Central memory CD8-positive, alpha-beta T cell (primary cell): ENCODE data around the gene LEPROT.
"Not testable (repeated sequence)": the region's sequence is repeated elsewhere in the genome, so short reads cannot be mapped to it uniquely, and the experiment has no call there.

Experiments used
- ATAC-seq: fragments of 150-1000 bp; cut with Tn5 transposase; replicated peaks from 2 replicates; pipeline ENCODE4 v1.10.0; 2022; ENCODE audit warnings: mild to moderate bottlenecking, moderate FRiP score, moderate number of reproducible peaks; ENCODE audit not compliant: poor library complexity, severe bottlenecking; ENCODE audit errors: extremely low read depth
- DNase-seq, 2 donors: peaks; one replicate each; pipeline ENCODE4 v3.0.0; 2021; ENCODE audit warnings: low spot score in 2 of 2
- H3K27ac Mint-ChIP-seq: one replicate; pipeline ENCODE4 v1.8.0; 2022; ENCODE audit warnings: low read depth, mild to moderate bottlenecking, moderate library complexity, mixed read lengths
- H3K27me3 Mint-ChIP-seq: one replicate; pipeline ENCODE4 v1.8.0; 2022; ENCODE audit warnings: mixed read lengths
- H3K36me3 Mint-ChIP-seq: one replicate; pipeline ENCODE4 v1.8.0; 2022; ENCODE audit warnings: mild to moderate bottlenecking, moderate library complexity, mixed read lengths; ENCODE audit not compliant: insufficient read depth
- H3K4me1 Mint-ChIP-seq: one replicate; pipeline ENCODE4 v1.8.0; 2022; ENCODE audit warnings: mixed read lengths
- H3K4me3 Mint-ChIP-seq: one replicate; pipeline ENCODE4 v1.8.0; 2022; ENCODE audit warnings: mild to moderate bottlenecking, moderate library complexity, mixed read lengths
- H3K9me3 Mint-ChIP-seq: one replicate; pipeline ENCODE4 v1.8.0; 2022; ENCODE audit warnings: mixed read lengths

The LEPROT gene

DNA sequence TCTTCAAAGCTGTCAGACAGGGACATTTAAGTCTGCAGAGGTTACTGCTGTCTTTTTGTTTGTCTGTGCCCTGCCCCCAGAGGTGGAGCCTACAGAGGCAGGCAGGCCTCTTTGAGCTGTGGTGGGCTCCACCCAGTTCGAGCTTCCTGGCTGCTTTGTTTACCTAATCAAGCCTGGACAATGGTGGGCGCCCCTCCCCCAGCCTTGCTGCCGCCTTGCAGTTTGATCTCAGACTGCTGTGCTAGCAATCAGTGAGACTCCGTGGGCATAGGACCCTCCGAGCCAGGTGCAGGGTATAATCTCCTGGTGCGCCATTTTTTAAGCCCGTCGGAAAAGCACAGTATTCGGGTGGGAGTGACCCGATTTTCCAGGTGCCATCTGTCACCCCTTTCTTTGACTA lies 35.2 kb downstream of the LEPROT start:
- not testable (repeated sequence) for H3K27me3 Mint-ChIP-seq, H3K9me3 Mint-ChIP-seq, H3K4me3 Mint-ChIP-seq, H3K36me3 Mint-ChIP-seq, DNase-seq, H3K27ac Mint-ChIP-seq, ATAC-seq
- H3K4me1 Mint-ChIP-seq: peaks cover 14% of the 10 kb centered on the region

DNA sequence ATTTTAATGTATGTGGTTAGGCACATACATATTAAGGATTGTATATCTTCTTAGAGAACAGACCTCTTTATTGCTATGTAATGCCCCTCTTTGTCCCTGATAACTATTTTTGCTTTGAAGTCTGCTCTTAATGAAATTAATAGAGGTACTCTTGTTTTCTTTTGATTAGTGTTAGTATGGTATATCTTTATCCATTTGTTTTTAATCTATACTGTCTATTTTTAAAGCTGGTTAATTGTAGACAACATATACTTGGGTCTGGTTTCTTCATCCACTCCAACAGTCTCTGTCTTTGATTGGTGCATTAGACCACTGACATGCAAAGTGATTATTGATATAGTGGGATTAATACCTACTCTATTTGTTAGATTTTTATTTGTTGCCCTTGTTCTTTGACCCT lies 36.0 kb downstream of the LEPROT start:
- Mint-ChIP-seq H3K4me1 (peaks cover 14% of the 10 kb centered on the region), H3K4me3 (no peak overlapping the region), H3K9me3 (peaks cover 8% of the 10 kb centered on the region), H3K27me3 (no peaks in the 10 kb centered on the region), H3K36me3 (no peaks in the 10 kb centered on the region), H3K27ac (no peak overlapping the region)
- DNase-seq (no peak), ATAC-seq (no peak)

DNA sequence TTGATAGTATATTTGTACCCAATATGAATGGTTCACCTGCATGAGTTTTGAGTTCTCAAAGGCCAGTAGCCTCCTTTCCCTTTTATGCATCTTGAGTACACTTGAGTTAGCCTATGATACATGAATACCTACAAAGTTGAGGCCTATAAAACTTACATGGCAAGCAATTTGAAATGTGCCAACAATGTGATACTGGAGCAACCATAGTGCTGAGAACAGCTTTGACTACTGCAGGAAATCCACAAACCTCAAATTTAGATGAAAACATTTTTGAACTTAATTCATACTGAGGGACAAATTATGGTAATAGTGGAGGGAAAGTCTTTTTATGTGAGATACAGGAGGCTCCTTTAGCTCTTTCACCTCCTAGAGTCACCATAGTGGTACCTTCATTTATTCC lies 37.4 kb downstream of the LEPROT start:
- no peak overlapping the region for H3K4me3 Mint-ChIP-seq
- H3K27me3 Mint-ChIP-seq: no peaks in the 10 kb centered on the region
- H3K36me3 Mint-ChIP-seq: no peaks in the 10 kb centered on the region
- no peak overlapping the region for H3K27ac Mint-ChIP-seq
- ATAC-seq (no peak), DNase-seq (no peak)
- H3K4me1 Mint-ChIP-seq: peaks cover 14% of the 10 kb centered on the region
- peaks cover 8% of the 10 kb centered on the region for H3K9me3 Mint-ChIP-seq

DNA sequence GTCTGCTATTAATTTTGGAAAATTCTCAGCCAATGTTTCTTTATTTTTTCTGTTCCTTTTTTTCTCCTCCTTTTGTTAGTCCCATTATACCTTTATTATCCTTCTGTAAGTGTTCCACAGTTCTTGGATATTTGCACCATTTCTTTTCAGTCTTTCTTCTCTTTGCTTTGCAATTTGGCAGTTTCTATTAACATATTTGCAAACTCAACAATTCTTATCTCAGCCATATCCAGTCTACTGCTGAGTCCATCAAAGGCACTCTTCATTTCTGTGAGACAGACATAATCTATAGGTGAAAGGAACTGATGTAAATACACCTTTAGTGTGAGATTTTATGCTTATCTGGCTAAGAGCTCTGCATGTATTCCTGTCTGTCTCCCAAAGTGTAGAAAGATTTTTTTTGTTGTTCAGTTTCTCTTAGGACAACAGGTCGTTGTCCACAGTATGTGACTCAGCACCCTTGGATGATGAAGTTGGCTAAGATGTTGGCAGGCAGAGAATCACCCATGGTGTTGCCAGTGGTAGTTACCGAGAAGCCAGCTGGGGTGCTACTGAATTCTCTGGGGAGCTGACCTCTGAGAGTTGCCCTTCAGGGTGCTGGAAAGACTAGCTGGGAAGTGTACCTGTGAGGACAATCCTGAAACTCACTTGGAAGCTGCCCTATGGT lies 38.4 kb downstream of the LEPROT start:
- peaks cover 8% of the 10 kb centered on the region for H3K9me3 Mint-ChIP-seq
- H3K36me3 Mint-ChIP-seq: no peaks in the 10 kb centered on the region
- DNase-seq: no peak

DNA sequence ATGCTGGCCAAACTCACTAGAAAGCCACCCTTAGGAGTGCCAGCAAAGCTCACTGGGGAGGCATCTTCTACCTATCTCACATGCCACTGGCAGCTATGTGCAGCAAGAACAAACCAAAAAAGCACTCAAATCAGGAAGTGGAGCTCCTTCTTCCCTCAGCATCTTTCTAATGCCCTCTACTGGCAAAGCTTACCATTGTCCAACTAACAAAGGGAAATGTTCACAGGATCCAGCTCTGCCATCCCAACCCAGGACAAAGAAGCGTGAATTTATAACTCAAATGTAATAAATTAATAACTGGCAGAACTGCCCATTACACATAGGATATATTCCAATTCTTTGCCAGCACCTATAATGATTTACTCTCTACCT lies 38.9 kb downstream of the LEPROT start:
- Mint-ChIP-seq H3K27ac (no peak overlapping the region), H3K36me3 (no peaks in the 10 kb centered on the region), H3K9me3 (peaks cover 8% of the 10 kb centered on the region), H3K4me1 (peaks cover 14% of the 10 kb centered on the region), H3K27me3 (peaks cover 1% of the 10 kb centered on the region), H3K4me3 (no peak overlapping the region)
- DNase-seq (no peak), ATAC-seq (no peak)

More for the DNA sequence above, 38.4 kb downstream of the LEPROT start:
- ATAC-seq: no peak
- peaks cover 14% of the 10 kb centered on the region for H3K4me1 Mint-ChIP-seq
- no peaks in the 10 kb centered on the region for H3K27me3 Mint-ChIP-seq
- H3K27ac Mint-ChIP-seq: no peak overlapping the region
- no peak overlapping the region for H3K4me3 Mint-ChIP-seq

DNA sequence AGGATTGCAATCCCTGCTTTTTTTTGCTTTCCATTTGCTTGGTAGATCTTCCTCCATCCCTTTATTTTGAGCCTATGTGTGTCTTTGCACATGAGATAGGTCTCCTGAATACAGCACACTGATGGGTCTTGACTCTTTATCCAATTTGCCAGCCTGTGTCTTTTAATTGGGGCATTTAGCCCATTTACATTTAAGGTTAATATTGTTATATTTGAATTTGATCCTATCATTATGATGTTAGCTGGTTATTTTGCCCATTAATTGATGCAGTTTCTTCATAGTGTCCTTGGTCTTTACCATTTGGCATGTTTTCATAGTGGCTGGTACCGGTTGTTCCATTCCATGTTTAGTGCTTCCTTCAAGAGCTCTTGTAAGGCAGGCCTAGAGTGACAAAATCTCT lies 45.4 kb downstream of the LEPROT start:
- DNase-seq, ATAC-seq, H3K4me3 Mint-ChIP-seq, H3K4me1 Mint-ChIP-seq, H3K9me3 Mint-ChIP-seq, H3K27ac Mint-ChIP-seq, H3K36me3 Mint-ChIP-seq: not testable (repeated sequence)
- peaks cover 11% of the 10 kb centered on the region for H3K27me3 Mint-ChIP-seq

DNA sequence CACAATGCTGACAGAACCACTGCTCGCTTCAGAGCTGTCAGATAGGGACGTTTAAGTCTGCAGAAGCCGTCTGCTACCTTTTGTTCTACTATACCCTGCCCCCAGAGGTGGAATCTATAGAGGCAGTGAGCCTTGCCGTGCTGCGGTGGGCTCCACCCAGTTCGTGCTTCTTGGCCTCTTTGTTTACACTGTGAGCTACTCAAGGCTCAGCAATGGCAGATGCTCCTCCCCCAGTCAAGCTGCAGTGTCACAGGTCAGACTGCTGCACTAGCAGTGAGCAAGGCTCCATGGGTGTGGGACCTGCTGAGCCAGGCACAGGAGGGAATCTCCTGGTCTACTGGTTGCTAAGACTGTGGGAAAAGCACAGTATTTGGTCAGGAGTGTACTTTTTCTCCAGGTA lies 47.1 kb downstream of the LEPROT start:
- H3K27ac Mint-ChIP-seq: no peak overlapping the region
- H3K4me1 Mint-ChIP-seq: no peaks in the 10 kb centered on the region
- no peak overlapping the region for H3K4me3 Mint-ChIP-seq
- ATAC-seq (no peak), DNase-seq (no peak)
- H3K9me3 Mint-ChIP-seq: peaks cover 6% of the 10 kb centered on the region
- peaks cover 1% of the 10 kb centered on the region for H3K36me3 Mint-ChIP-seq
- peaks cover 11% of the 10 kb centered on the region for H3K27me3 Mint-ChIP-seq

DNA sequence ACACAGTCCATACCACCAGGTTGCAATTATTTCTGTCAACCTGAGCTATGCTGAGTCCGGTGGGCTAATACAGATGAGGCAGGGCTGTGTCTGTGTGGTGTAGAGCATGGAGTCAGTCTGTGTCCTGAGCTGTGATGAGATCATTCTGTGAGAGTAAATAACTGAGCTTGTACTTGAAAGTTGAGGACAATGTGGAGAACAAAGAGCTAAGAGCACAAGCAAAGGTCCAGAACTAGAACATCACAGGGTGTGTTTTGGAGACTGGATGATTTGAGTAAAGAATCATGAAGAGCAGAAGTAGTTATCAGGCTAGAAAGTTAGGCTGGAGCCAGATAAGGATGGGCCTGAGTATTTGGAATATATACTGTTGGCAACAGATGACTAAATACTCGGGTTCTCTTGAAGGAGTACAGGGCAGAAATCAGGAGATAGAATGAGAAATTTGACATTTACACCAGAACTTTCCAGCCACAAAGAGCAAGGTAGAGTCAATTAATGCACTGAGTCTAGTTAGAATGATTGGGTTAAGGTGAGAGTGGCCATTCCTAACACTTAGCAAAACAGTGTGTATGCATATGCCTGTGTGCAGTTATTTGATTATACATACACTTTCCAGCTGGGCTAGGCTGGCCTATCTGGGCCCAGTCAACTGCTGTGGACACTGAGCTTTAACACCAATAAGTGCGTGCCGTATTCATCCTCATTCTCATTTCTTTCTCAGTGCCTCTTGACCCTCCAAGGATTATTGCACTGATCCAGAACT lies 48.8 kb downstream of the LEPROT start:
- H3K27me3 Mint-ChIP-seq: peaks cover 15% of the 10 kb centered on the region
- ATAC-seq: no peak
- H3K27ac Mint-ChIP-seq: no peak overlapping the region
- H3K4me1 Mint-ChIP-seq: no peaks in the 10 kb centered on the region
- no peak overlapping the region for H3K4me3 Mint-ChIP-seq
- peaks cover 6% of the 10 kb centered on the region for H3K9me3 Mint-ChIP-seq
- peaks cover 1% of the 10 kb centered on the region for H3K36me3 Mint-ChIP-seq
- DNase-seq: no peak

DNA sequence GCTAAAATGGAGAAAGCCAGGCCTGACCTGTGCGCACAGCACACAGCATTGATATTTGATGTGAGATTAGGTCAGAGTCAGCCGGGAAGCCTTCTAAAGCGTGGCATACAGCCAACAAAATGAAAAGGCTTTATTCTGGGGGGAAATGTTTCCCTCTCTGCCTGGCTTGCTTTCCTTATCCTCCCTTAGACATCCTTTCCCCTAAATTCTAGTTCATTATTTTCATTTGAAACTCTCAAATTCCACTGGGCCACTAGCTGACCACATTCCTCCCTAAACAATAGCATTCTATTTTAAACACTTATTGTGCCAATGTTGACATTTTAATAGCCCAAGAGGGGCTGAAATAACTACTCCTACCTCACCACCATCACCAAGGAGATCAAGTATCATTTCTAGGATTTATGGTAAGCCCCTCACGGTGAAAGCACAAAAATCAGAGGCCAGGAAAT lies 49.4 kb downstream of the LEPROT start:
- no peak for DNase-seq
- H3K36me3 Mint-ChIP-seq: peaks cover 1% of the 10 kb centered on the region
- no peak overlapping the region for H3K4me3 Mint-ChIP-seq
- no peak overlapping the region for H3K27ac Mint-ChIP-seq
- ATAC-seq: no peak
- H3K4me1 Mint-ChIP-seq: no peaks in the 10 kb centered on the region
- H3K27me3 Mint-ChIP-seq: peaks cover 15% of the 10 kb centered on the region
- H3K9me3 Mint-ChIP-seq: peaks cover 3% of the 10 kb centered on the region

DNA sequence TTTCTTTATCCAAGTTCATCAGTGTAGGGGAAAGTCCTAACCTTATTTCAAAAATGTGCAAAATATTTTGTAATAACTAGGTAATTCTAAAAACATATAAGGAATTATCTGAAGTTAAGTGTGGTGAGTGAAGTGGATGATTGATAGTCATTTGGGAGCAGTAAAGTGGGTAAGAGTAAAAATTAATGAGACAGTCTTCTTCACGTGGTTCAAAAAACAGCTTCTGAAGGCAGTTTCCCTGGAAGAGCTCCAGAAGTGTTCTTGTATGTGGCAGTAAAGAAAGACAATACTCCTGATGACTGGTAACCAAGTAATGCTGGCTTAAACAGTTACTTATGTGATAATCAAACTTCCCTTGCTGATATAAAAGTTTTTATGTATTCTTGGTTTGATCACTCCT lies 50.3 kb downstream of the LEPROT start:
- no peak for ATAC-seq
- H3K36me3 Mint-ChIP-seq: peaks cover 1% of the 10 kb centered on the region
- no peaks in the 10 kb centered on the region for H3K9me3 Mint-ChIP-seq
- no peaks in the 10 kb centered on the region for H3K4me1 Mint-ChIP-seq
- H3K4me3 Mint-ChIP-seq: no peak overlapping the region
- DNase-seq: no peak
- H3K27me3 Mint-ChIP-seq: peaks cover 10% of the 10 kb centered on the region
- H3K27ac Mint-ChIP-seq: no peak overlapping the region

DNA sequence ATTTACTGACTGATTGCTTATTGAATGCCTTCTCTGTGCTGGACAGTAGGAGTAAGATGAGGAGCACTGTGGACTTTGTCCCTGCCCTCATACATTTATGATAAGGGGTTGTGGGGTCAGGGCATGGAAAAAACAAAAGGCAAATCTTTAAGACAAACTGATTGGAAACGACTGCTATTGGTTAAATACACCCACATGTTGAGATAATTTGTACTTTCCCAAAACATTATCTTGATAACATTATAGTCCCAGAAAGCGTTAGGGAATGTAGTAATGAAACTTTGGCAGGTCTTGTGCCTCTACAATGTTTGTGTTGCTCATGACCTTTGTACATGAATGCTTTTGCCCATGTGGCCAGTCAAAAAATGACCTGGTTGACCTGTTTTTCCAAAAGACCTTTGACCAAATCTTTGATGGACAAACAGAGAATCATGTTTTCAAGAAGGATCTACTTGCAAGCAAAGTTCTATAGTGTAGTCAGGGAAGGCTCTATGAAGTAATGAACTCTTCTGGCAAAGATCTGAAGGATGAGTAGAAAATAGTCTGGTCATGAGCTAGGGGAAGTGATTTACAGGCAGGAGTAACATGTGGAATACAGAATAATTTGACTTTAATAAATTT lies 50.9 kb downstream of the LEPROT start:
- Mint-ChIP-seq H3K4me3 (no peak overlapping the region), H3K4me1 (no peaks in the 10 kb centered on the region), H3K9me3 (no peaks in the 10 kb centered on the region), H3K36me3 (no peaks in the 10 kb centered on the region), H3K27me3 (peaks cover 13% of the 10 kb centered on the region), H3K27ac (no peak overlapping the region)
- no peak for ATAC-seq
- DNase-seq: no peak

DNA sequence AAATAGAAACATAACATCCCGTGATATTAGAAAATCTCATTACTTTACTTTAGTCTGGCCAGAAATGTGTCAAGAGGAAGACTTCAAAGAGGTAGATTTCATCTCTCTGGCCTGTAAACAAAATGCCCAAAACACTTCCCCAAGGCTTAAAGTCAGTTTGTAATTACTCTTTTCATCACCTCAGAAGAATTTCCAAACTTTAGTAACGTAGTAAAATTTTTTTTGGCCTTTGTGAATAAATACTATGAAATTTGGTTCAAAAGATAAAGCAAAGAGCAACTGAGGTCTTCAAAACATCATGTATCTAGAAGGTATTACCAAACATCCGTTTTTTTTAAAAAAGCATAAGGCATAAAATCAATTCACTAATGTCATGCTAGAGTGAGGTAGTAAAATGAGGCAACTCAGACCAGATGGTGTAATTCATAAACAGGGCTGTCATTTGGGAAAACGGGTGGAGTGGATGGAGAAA lies 51.4 kb downstream of the LEPROT start:
- ATAC-seq (no peak), DNase-seq (no peak)
- H3K36me3 Mint-ChIP-seq: no peaks in the 10 kb centered on the region
- H3K27ac Mint-ChIP-seq: no peak overlapping the region
- H3K4me3 Mint-ChIP-seq: no peak overlapping the region
- peaks cover 19% of the 10 kb centered on the region for H3K27me3 Mint-ChIP-seq
- no peaks in the 10 kb centered on the region for H3K4me1 Mint-ChIP-seq
- H3K9me3 Mint-ChIP-seq: no peaks in the 10 kb centered on the region

DNA sequence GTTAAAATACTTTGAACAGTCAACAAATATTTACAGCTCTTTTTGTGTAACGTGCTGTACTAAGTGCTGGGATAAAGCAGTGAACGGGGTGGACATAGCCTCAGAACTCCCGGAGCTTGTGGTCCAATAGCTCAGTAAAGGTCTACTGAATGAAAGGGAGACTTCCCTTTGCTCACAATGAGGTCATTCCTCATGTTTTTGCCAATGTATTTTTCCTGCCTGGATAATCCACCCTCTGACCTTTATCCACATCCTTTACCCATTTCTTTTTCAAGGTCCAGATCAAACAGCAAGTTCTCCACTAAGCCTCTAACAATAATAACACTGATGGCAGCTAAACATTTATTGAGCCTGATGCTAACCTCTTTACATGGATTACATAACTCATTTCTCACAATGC lies 55.9 kb downstream of the LEPROT start:
- DNase-seq (no peak), ATAC-seq (no peak)
- H3K4me1 Mint-ChIP-seq: no peaks in the 10 kb centered on the region
- no peak overlapping the region for H3K27ac Mint-ChIP-seq
- H3K36me3 Mint-ChIP-seq: no peaks in the 10 kb centered on the region
- no peaks in the 10 kb centered on the region for H3K9me3 Mint-ChIP-seq
- H3K4me3 Mint-ChIP-seq: no peak overlapping the region
- peaks cover 19% of the 10 kb centered on the region for H3K27me3 Mint-ChIP-seq
